HG03565 (cell line): ENCODE results near the gene TFDP3.

Experiments
- ATAC-seq: cut with Tn5 transposase; IDR thresholded peaks from one replicate; pipeline ENCODE4 v1.9.1; 2021; ENCODE audit warnings: mild to moderate bottlenecking, moderate library complexity; ENCODE audit not compliant: unreplicated experiment

The TFDP3 gene, protein sequence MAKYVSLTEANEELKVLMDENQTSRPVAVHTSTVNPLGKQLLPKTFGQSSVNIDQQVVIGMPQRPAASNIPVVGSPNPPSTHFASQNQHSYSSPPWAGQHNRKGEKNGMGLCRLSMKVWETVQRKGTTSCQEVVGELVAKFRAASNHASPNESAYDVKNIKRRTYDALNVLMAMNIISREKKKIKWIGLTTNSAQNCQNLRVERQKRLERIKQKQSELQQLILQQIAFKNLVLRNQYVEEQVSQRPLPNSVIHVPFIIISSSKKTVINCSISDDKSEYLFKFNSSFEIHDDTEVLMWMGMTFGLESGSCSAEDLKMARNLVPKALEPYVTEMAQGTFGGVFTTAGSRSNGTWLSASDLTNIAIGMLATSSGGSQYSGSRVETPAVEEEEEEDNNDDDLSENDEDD

DNA sequence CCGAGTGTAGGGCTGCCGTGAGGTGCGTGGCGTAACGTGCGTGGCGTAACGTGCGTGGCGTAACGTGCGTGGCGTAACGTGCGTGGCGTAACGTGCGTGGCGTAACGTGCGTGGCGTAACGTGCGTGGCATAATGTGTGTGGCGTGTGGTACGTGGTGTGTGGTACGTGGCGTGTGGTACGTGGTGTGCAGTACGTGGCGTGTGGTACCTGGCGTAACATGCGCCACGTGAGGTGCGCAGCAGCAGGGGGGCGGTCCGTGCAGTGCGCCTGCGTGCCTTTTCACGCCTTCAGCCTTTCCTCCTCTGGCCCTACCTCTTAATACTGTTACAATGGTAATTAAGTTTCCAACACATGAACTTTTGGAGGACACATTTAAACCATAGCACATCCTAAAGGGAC is at the start of gene TFDP3:
Gene TFDP3, minus strand, starts transcription at position 26 of the 400 bp plus-strand sequence. CDS start 95 bp downstream, outside the sequence.
- ATAC-seq, result no peak

- ATAC-seq, result no peak
These were observed 49.5 kb upstream of the TFDP3 start for GRCh38 chrX:133267621-133268020.

DNA sequence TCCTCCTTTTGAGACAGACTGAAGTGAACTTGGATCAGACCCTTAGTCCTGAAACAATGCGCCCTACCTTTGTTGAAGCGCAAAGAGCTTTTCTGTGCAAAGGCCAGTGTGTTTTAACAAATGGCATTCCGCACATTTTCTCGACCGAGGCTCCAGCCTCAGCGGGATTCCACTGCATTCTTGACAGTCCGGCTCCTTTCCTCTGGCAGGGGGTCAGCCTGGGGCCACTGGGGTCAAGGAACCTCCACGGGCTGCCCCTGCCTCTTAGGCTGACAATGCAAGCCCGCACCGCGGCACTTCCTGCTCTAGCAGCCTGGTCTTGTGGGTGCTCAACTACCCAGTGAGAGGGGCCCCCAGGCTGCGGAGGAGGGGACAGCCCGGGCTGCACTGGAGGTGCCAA is 47.2 kb upstream of the TFDP3 start:
- no peak for ATAC-seq

DNA sequence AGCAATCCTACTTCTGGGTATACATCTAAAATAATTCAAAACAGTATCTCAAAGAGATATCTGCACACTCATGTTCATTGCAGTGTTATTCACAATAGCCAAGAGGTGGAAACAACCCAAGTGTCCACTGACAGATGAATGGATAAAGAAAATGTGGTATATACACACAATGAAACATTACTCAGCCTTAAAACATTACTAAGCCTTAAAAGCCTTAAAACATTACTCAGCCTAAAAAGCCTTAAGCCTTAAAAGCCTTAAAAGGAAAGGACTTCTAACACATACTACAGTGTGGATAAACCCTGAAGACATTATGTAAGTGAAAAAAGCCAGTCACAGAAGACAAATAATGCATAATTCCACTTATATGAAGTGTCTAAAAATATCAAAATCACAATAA is 40.3 kb upstream of the TFDP3 start:
- no peak for ATAC-seq

DNA sequence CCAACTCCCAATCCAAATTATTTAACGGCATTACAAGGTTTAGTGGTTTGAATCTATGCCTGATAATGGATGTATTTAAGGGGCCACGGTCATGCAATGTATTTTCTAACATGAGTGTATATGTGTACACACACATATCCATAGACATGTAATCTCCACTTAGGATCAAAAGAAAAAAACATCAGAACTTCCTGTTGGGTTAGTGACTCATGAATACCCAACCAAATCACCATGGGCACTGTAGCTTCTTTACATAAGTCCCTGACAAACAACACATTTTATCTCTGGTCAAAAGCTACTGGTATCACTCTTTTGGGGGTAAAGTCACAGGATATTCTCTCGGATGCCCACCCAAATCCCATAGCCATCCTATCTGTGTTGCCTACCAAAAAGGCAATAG is 36.5 kb upstream of the TFDP3 start:
- ATAC-seq, result no peak

DNA sequence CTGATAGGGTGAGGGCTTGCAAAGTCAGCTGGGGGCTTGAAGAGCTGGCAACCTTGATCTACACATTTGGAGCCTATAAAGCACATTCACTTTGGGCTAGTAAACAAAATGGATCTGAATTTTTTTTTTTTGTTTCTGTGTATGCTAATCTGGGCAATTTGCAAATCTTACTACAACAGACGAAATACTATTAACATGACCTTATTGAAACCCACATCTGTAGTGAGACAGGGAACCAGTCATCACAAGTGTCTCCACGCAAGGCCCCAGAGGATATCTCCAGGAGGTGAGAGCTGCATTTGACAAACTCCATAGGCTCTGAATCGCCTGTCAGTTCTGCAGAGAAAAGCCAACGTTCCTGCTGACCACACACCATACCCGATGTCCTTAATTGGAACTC is 33.0 kb upstream of the TFDP3 start:
- ATAC-seq, result no peak

GRCh38 chrX:133250184-133251100 is 32.3 kb upstream of the TFDP3 start:
- no peak for ATAC-seq

- ATAC-seq, result no peak
These were observed 31.3 kb upstream of the TFDP3 start for GRCh38 chrX:133249266-133250058.

GRCh38 chrX:133248177-133248576 is 30.0 kb upstream of the TFDP3 start:
- no peak for ATAC-seq

GRCh38 chrX:133246921-133247320 is 28.8 kb upstream of the TFDP3 start:
- no peak for ATAC-seq

GRCh38 chrX:133235830-133236229 is 17.7 kb upstream of the TFDP3 start:
- no peak for ATAC-seq

GRCh38 chrX:133232331-133232730 is 14.2 kb upstream of the TFDP3 start:
- ATAC-seq, result no peak

DNA sequence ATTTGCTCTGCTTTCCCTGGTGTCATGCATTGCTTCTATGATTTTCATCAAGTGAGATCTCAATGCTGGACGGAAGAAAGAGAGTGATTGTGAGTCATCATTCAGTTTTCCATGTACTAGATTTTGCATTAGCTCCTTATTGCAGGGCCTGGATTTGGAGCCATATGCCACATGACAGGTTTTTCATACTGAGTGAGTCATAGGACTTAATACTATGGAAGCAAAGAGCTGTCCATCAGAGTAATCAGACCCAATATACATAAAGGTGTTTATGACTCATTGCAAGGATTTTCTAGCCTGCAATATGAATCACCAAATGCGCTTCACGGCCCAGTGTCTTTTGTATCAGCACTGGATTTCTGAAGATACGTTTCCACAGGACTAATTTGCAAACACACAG is 11.2 kb upstream of the TFDP3 start:
- ATAC-seq, result no peak

DNA sequence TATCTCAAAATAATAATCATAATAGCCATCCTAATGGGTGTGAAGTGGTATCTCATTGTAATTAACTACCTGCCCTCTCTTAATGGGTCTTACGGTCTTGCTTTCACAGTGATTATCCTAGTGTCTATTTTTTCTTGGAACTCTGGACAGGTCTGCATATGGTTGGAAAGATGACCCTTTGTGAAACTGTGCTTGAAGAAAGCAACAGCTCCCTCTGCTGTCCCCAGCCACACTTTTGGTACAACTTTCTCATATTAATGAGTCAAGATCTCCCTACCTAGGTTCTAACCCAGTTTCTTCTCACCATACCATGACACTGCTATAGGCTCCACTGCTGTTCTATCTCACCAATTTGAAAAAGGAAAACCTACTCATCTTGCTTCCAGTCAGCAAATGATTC is 2.4 kb downstream of the TFDP3 start:
- ATAC-seq, result no peak

- ATAC-seq, result no peak
These were observed 3.1 kb downstream of the TFDP3 start for GRCh38 chrX:133215017-133215416.

GRCh38 chrX:133214301-133214700 is 3.9 kb downstream of the TFDP3 start:
- no peak for ATAC-seq

DNA sequence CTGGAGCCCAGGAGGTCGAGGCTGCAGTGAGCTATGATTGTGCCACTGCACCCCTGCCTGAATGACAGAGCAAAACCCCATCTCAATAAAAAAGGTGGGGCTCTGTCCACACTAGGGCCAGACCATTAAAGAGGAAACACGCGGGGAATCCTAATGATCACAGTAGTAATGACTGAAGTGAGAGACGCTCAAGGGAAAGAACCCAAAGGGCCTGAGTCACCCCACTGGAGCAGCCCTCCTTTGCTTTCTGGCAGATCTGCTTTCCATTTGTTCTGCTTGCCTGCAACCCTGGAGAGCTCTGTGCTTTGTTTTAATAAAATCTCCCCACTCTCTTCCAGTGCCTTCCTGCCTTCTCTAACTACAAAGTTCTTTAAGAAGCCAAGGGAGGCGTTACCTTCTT is 5.0 kb downstream of the TFDP3 start:
- no peak for ATAC-seq

GRCh38 chrX:133207751-133208150 is 10.4 kb downstream of the TFDP3 start:
- no peak for ATAC-seq

DNA sequence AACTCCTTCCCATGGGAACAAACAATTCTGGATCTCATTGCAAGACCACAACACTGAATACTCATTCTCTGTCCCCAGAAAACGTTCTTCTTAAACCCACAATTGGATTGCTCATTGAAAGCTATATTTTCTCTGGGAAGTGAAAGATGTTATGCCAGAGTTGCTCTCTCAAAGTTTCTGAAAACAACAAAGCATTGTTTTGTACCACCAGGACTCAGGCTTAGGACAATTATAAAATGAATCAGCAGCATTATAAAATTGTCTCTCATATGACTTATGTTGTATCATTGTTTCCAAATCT is 26.5 kb downstream of the TFDP3 start:
- no peak for ATAC-seq

DNA sequence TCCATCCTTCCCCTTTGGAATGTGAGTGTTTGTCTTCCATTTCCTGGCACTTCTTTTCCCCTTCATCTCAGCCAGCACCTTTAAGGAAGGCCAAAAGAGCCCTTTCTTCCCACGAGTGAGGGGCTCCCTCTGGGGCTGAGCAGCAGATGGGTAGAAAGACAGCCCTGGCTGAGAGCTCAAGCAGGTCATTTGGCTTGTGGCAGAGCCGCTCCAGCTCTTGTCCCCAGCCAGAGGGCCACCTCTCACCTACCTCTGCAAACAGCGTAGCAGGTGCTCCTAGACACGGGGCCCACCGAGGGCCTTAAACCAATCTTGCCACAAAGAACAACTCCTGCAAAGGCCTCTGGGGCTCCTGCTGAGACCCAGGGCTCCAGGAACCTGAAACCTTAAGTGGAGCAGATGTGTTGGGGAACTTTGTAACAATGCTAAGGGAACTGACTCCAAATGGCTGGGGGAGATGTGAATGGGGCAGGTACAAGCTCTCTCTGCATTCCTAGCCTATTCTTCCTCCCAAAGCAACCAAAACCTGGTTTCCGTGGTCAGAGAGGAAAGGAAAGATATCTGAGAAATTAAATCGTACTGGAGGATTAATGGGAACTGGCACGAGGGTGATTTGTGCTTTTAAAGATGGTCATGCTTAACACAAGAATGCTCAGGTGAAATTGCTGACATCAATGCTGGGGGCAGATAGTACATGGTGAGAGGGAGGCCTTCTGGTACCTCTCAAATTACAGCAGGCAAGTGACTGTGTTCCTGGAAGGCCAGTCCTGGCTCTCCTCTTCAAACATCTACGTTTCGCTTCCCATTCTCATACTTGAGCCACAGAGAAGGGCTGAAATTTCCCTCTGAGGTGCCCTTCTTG is 27.0 kb downstream of the TFDP3 start:
- ATAC-seq, result no peak
